HEK293 (cell line): ENCODE results near the gene IL16.

Experiments used
- ATF2 ChIP-seq: fragments of 450-650 bp; formaldehyde crosslinking; IDR thresholded peaks from 2 replicates; pipeline ENCODE4 v1.5.1; 2016; ENCODE audit warnings: missing biosample characterization, missing genetic modification characterization, low read depth
- FEZF1 ChIP-seq: fragments of 450-650 bp; formaldehyde crosslinking; IDR thresholded peaks from 2 replicates; pipeline ENCODE4 v1.5.1; 2016; ENCODE audit warnings: missing biosample characterization, missing genetic modification characterization
- KLF9 ChIP-seq: fragments of 450-650 bp; formaldehyde crosslinking; IDR thresholded peaks from 2 replicates; pipeline ENCODE4 v1.5.1; 2016; ENCODE audit warnings: missing biosample characterization, missing genetic modification characterization, low read depth
- MZF1 ChIP-seq: fragments of 450-650 bp; formaldehyde crosslinking; IDR thresholded peaks from 2 replicates; pipeline ENCODE4 v1.5.1; 2017; ENCODE audit warnings: missing biosample characterization, missing genetic modification characterization, borderline replicate concordance
- SALL2 ChIP-seq: fragments of 450-650 bp; formaldehyde crosslinking; IDR thresholded peaks from 2 replicates; pipeline ENCODE4 v1.5.0; 2017; ENCODE audit warnings: missing biosample characterization, mild to moderate bottlenecking, missing genetic modification characterization, borderline replicate concordance
- SETDB1 ChIP-seq: IDR thresholded peaks from one replicate; pipeline ENCODE4 v1.6.1; 2017; ENCODE audit warnings: mild to moderate bottlenecking, low read length, moderate library complexity, mixed read lengths; ENCODE audit not compliant: insufficient read length
- TRIM28 ChIP-seq: IDR thresholded peaks from 2 replicates; pipeline ENCODE4 v1.6.1; 2011; ENCODE audit warnings: low read length, control low read depth, borderline replicate concordance
- ZBTB49 ChIP-seq: fragments of 450-650 bp; formaldehyde crosslinking; IDR thresholded peaks from 2 replicates; pipeline ENCODE4 v1.5.1; 2016; ENCODE audit warnings: missing biosample characterization, missing genetic modification characterization, low read depth
- ZFHX2 ChIP-seq: fragments of 450-650 bp; formaldehyde crosslinking; conservative IDR thresholded peaks from 2 replicates; pipeline ENCODE4 v1.5.1; 2016; ENCODE audit warnings: missing biosample characterization, missing genetic modification characterization
- ZNF114 ChIP-seq: fragments of 450-650 bp; formaldehyde crosslinking; IDR thresholded peaks from 2 replicates; pipeline ENCODE4 v1.5.0; 2017; ENCODE audit warnings: missing biosample characterization, missing genetic modification characterization
- ZNF211 ChIP-seq: fragments of 450-650 bp; formaldehyde crosslinking; IDR thresholded peaks from 2 replicates; pipeline ENCODE4 v1.5.1; 2016; ENCODE audit warnings: low read depth, missing biosample characterization, missing genetic modification characterization
- ZNF266 ChIP-seq: fragments of 450-650 bp; formaldehyde crosslinking; IDR thresholded peaks from 2 replicates; pipeline ENCODE4 v1.5.1; 2016; ENCODE audit warnings: missing biosample characterization, missing genetic modification characterization, low read depth
- ZNF292 ChIP-seq: fragments of 450-650 bp; formaldehyde crosslinking; IDR thresholded peaks from 2 replicates; pipeline ENCODE4 v1.5.1; 2016; ENCODE audit warnings: low read depth, missing biosample characterization, missing genetic modification characterization, borderline replicate concordance
- ZNF341 ChIP-seq: fragments of 450-650 bp; formaldehyde crosslinking; IDR thresholded peaks from 2 replicates; pipeline ENCODE4; 2016; ENCODE audit warnings: low read depth, missing biosample characterization, missing genetic modification characterization
- ZNF362 ChIP-seq: fragments of 450-650 bp; formaldehyde crosslinking; IDR thresholded peaks from 2 replicates; pipeline ENCODE4 v1.5.1; 2016; ENCODE audit warnings: missing biosample characterization, missing genetic modification characterization
- ZNF394 ChIP-seq: fragments of 450-650 bp; formaldehyde crosslinking; IDR thresholded peaks from 2 replicates; pipeline ENCODE4 v1.5.1; 2016; ENCODE audit warnings: missing biosample characterization, missing genetic modification characterization, mild to moderate bottlenecking, moderate library complexity, borderline replicate concordance
- ZNF416 ChIP-seq: fragments of 450-650 bp; formaldehyde crosslinking; IDR thresholded peaks from 2 replicates; pipeline ENCODE4 v1.5.1; 2016; ENCODE audit warnings: missing biosample characterization, missing genetic modification characterization
- ZNF423 ChIP-seq: fragments of 450-650 bp; formaldehyde crosslinking; IDR thresholded peaks from 2 replicates; pipeline ENCODE4 v1.5.1; 2016; ENCODE audit warnings: missing biosample characterization, missing genetic modification characterization
- ZNF426 ChIP-seq: fragments of 450-650 bp; formaldehyde crosslinking; IDR thresholded peaks from 2 replicates; pipeline ENCODE4 v1.5.1; 2017; ENCODE audit warnings: missing biosample characterization, missing genetic modification characterization, mild to moderate bottlenecking, inconsistent platforms, moderate library complexity
- ZNF433 ChIP-seq: fragments of 450-650 bp; formaldehyde crosslinking; IDR thresholded peaks from 2 replicates; pipeline ENCODE4 v1.5.1; 2016; ENCODE audit warnings: missing biosample characterization, missing genetic modification characterization, low read depth
- ZNF488 ChIP-seq: fragments of 450-650 bp; formaldehyde crosslinking; IDR thresholded peaks from 2 replicates; pipeline ENCODE4 v1.5.1; 2016; ENCODE audit warnings: missing biosample characterization, missing genetic modification characterization
- ZNF518A ChIP-seq: fragments of 450-650 bp; formaldehyde crosslinking; conservative IDR thresholded peaks from 2 replicates; pipeline ENCODE4 v1.5.1; 2016; ENCODE audit warnings: low read depth, missing biosample characterization, missing genetic modification characterization
- ZNF530 ChIP-seq: fragments of 450-650 bp; formaldehyde crosslinking; IDR thresholded peaks from 2 replicates; pipeline ENCODE4 v1.5.1; 2016; ENCODE audit warnings: low read depth, missing biosample characterization, missing genetic modification characterization
- ZNF548 ChIP-seq: fragments of 450-650 bp; formaldehyde crosslinking; IDR thresholded peaks from 2 replicates; pipeline ENCODE4 v1.5.1; 2016; ENCODE audit warnings: missing biosample characterization, missing genetic modification characterization
- ZNF664 ChIP-seq: fragments of 450-650 bp; formaldehyde crosslinking; IDR thresholded peaks from 2 replicates; pipeline ENCODE4 v1.5.1; 2016; ENCODE audit warnings: missing biosample characterization, missing genetic modification characterization
- ZNF707 ChIP-seq: fragments of 450-650 bp; formaldehyde crosslinking; IDR thresholded peaks from 2 replicates; pipeline ENCODE4 v1.5.1; 2016; ENCODE audit warnings: missing biosample characterization, missing genetic modification characterization
- ZNF785 ChIP-seq: fragments of 450-650 bp; formaldehyde crosslinking; IDR thresholded peaks from 2 replicates; pipeline ENCODE4 v1.5.1; 2016; ENCODE audit warnings: missing biosample characterization, missing genetic modification characterization
- ZNF791 ChIP-seq: fragments of 450-650 bp; formaldehyde crosslinking; IDR thresholded peaks from 2 replicates; pipeline ENCODE4 v1.5.1; 2016; ENCODE audit warnings: missing biosample characterization, missing genetic modification characterization
- ZSCAN23 ChIP-seq: fragments of 450-650 bp; formaldehyde crosslinking; IDR thresholded peaks from 2 replicates; pipeline ENCODE4 v1.5.1; 2016; ENCODE audit warnings: missing biosample characterization, missing genetic modification characterization

Gene IL16

GRCh38 chr15:81323944-81324881 is 127.5 kb downstream of the IL16 start, which contains the start of gene STARD5 (continued):
- TF ChIP-seq ZNF362 (tag by site-specific recombination) (no peak), ZNF518A (no peak), ZNF785 (no peak), ZNF488 (tag by site-specific recombination) (no peak), ZNF664 (tag by site-specific recombination) (no peak), MZF1 (tag by site-specific recombination) (no peak), ZNF791 (tag by site-specific recombination) (no peak), ZFHX2 (tag by site-specific recombination) (no peak), ZNF530 (no peak), ZNF426 (tag by site-specific recombination) (no peak), ZNF394 (tag by site-specific recombination) (no peak), ZNF292 (tag by site-specific recombination) (no peak), ZNF423 (no peak), SALL2 (tag by site-specific recombination) (no peak), ZNF211 (tag by site-specific recombination) (no peak), ZNF114 (tag by site-specific recombination) (no peak), ZNF416 (tag by site-specific recombination) (no peak), ZNF548 (tag by site-specific recombination) (no peak), ZNF707 (no peak), SETDB1 (no peak), ATF2 (no peak), ZSCAN23 (tag by site-specific recombination) (no peak), ZBTB49 (tag by site-specific recombination) (no peak), FEZF1 (tag by site-specific recombination) (no peak), ZNF341 (tag by site-specific recombination) (no peak), KLF9 (tag by site-specific recombination) (0 out of 2 replicates have a peak, but pooled peaks have one; percentile 19), ZNF433 (tag by site-specific recombination) (no peak), TRIM28 (no peak), ZNF266 (tag by site-specific recombination) (no peak)
